ENCODE results near the gene HDAC4.

- TF ChIP-seq CTCF (IDR thresholded peaks at IDR 0.05; ENCODE audit: low read length) (no peak), EZH2 (IDR thresholded peaks at IDR 0.05; ENCODE audit: borderline replicate concordance, low read length) (no peak)
These were observed 397.1 kb downstream of the HDAC4 start for GRCh38 chr2:239003624-239004273.
